ENCODE measurements around the gene MEIS3.
A peak's percentile ranks its signal among the peaks of the same experiment; 100 is the strongest.
"Not testable (repeated sequence)": the region's sequence is repeated elsewhere in the genome, so short reads cannot be mapped to it uniquely, and the experiment has no call there.

MEIS3 gene

DNA sequence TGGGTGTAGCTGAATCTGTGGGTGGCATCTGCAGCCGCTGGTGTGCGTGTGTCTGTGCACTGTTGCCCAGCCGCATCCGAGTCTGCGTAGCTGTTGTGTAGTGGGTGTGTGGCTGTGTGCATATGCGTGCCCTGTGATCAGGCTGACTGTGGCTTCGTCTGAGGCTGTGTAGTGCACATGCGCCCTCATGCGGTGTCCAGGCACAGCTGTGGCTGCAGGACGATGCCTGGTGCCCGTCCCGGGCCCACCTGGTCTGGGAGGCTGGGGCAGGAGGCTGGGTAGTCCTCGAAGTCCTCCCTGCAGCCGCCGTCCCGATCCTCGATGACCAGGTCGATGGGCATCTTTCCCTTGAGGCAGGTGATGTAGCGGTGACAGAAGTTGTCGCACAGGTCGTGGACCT is 4.9 kb downstream of the MEIS3 start:
- DNase-seq, result no peak

DNA sequence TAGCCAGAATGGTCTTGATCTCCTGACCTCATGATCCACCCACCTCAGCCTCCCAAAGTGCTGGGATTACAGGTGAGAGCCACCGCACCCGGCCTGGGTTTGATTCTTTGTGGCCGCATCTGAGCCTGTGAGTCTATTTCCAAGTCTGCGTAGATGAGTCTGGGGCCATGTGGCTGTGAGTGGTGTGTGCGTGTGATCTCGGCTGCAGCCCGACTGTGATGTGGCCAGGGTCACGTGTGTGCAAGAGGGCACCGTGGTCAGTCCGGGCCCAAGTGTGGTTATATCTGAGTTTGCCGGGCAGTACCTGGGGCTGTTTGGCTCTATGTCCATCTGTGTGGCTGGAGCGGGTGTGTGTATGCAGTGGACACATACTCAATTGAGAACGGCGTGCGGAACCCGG is 5.4 kb downstream of the MEIS3 start:
- DNase-seq, result no peak

DNA sequence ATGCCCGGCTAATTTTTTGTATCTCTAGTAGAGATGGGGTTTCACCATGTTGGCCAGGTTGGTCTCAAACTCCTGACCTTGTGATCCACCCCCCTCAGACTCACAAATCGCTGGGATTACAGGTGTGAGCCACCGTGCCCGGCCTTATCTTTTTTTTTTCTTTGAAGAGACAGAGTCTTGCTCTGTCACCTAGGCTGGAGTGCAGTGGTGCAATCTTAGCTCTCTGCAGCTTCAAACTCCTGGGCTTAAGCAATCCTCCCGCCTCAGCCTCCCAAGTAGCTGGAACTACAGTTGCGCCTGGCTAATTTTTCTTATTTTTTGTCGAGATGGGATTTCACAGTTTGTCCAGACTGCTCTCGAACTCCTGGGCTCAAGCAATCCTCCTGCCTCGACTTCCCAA is 7.6 kb downstream of the MEIS3 start:
- DNase-seq, result not testable (repeated sequence)

DNA sequence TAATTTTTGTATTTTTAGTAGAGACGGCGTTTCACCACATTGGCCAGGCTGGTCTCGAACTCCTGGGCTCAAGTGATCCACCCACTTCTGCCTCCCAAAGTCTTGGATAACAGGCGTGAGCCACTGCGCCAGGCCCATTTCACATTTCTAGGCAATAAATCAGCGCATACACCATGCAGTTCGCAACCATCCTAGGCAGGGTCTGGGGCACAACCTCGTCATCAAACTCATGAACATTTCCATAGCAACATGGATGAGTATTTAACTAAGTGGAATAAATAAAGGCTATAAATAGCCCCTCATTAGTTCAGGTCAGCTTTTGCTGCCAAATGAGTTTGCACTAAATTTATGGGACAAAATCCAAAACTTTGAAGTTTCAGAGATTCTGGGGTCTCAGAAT is 8.2 kb downstream of the MEIS3 start:
- DNase-seq, result peak in 1 of 2 experiments; percentile 17

DNA sequence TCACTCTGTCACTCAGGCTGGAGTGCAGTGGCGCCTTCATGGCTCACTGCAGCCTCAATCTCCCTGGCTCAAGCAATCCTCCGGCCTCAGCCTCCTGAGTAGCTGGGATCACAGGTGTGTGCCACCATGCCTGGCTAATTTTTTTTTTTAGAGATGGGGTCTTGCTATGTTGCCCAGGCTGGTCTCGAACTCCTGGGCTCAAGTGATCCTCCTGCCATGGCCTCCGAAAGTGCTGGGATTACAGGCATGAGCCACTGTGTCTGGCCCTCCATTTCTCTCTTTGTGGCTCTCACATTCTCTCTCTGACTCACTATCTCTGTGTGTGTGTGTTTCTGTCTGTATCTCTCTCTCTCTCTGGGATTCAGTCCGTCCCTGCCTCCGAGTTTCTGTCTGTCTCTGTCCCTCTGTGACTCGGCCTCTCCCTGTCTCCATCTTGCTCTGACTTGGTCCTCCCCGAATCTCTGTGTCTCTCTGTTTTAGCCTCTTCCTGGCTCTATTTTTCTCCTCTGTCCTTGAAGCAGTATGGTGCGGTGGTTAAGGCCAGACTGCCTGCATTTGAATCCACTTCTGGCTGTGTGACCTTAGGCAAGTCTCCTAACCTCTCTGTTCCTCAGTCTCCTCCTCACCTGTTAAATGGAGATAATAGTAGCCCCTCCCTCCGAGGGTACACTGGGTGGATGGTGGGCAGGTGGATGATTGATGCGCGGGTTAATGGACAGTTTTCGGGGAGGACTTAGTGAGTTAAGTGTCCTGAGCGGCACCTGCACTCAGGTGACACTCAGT is 11.0 kb downstream of the MEIS3 start:
- DNase-seq, result no peak

DNA sequence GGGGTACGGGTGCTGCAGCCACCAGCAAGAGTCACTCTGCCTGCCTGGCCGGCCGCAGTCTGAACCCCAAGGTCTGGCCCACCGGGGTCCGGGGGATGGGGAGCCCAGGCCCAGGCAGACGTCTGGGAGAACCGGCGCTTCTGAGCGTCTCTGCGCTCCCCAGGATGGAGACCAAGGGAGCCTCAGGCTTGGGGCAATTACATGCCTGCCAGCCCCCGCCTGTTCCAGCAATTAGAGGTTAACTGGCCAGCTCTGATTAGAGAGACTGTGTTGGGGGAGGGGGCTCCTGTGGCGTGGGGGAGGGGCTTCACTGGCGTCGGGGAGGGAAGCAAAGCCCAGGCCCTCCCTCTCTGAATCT is 11.9 kb downstream of the MEIS3 start:
- no peak for DNase-seq

DNA sequence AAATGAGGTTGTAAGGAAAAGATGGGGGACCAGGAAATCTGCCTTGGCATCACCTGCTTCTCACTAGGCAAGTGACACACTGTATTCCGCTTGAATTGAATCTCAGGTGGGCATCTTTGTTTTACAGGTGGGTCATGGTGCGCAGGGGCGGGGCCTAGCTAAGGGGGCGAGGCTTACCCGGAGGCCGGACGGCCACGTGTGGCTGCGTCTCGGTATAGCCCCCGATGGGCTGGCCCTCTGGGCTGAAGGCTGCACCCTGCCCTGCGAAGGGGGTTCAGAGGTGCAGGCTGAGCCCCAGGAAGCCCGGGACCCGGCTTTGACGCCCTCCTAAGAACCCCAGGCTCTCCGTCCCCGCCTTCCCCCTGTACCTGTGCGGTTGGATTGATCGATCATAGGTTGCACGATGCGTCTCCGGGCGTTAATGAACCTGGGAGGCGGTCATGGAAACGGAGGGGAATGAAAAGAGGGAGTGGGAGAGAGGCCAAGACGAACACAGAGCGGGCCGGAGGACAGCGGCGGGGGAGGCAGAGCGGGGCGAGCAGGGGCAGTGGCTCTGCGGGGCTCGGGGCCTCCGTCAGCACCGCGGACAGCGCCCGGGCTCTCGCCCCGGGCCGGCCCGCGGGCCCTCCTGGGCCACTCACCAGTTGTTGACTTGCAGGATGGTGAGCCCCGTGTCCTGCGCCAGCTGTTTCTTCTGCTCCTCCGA is 12.5 kb downstream of the MEIS3 start:
- DNase-seq, result no peak

DNA sequence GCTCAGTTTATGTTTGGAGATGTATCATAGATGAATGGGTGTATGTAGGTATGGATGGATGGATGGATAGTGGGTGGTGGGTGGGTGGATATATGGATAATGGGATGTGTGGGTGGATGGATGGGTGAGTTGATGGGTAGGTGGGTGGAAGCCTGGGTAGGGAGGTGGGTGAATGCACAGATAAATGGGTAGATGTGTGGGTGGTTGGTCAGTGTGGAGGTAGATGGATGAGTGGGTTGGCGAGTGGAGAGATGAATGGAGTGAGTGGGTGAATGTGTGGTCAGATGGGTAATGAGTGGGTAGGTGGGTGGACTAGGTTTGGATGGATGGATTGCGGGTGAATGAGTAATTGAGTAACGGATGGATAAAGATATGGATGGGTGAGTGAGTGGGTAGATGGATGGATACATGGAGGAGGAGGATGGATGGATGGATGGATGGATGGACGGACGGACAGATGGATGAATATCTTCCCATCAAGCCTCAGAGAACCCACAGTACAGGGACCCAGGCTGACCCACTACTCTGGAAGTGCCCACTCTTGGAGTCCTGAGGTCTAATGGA is 13.4 kb downstream of the MEIS3 start:
- DNase-seq, result no peak

DNA sequence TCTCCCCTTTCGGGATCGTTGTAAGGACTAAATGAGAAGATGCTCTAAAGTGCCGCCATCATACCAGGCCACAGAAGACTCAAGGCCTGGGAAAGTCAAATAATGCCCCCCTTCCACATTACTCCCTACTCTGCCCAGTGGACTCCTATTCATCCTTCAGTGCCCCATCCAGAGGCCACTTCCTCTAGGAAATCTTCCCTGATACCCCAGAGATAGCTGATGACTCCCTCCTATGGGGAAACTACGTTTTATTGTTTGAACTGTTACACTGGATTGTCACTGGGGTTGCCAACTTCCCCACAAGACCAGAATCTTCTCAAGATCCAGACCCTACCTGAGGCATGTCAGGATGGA is 14.2 kb downstream of the MEIS3 start:
- DNase-seq, result no peak

DNA sequence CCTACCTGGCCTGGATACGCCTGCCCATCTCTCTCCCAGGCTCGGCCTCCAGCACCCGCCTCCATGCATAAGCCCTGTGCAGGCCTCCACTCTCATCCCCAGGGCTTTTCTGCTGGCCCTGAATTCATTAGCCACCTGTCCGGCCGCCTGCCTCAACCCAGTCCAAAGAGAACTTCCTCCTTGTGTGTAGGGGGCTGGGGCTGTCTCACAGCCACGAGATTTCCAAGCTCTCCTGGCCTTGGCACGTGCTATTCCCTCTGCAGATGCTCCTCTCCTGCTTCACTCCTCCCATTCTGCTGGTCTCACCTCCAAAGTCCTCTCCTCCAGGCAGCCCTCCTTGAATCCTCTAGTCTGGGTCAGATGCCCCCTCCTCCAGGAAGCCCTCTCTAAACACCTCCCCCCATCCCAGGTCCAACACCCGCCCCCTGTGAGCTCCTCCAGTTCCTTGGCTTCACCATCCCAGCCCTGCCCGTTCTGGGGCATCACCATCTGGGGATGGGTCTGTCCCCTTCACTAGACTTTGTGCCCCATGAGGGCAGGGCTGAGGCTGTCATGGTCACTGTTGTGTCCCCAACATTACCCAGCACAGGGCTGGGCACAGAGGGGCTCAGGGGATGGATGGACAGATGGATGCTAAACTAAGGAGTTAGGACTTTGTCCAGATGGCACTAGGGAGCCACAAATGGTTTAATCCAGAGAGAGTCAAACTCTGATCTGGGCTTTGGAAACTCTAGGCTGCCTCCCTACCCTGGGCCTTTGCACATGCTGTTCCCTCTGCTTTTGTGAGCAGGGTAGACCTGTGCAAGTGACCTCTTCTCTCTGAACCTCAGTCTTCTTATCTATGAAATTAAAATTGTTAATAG is 14.8 kb downstream of the MEIS3 start:
- no peak for DNase-seq

DNA sequence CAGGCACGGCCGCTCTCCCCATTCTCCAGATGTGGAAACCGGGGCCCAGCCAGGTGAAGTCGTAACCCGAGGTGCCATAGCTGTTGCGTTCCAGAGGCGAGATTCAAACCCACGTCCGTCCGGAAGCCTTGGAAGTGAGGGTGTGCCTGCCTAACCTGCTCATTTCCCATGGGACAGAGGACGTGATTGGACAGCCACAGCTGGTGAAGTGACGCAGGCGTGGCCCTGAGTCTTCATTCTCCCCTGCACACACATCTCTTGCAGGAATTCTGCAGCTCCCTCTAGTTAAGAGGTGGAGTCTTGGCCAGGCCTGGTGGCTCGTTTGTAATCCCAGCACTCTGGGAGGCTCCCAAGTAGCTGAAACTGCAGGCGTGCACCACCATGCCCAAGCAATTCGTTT is 16.8 kb downstream of the MEIS3 start:
- DNase-seq, result no peak

DNA sequence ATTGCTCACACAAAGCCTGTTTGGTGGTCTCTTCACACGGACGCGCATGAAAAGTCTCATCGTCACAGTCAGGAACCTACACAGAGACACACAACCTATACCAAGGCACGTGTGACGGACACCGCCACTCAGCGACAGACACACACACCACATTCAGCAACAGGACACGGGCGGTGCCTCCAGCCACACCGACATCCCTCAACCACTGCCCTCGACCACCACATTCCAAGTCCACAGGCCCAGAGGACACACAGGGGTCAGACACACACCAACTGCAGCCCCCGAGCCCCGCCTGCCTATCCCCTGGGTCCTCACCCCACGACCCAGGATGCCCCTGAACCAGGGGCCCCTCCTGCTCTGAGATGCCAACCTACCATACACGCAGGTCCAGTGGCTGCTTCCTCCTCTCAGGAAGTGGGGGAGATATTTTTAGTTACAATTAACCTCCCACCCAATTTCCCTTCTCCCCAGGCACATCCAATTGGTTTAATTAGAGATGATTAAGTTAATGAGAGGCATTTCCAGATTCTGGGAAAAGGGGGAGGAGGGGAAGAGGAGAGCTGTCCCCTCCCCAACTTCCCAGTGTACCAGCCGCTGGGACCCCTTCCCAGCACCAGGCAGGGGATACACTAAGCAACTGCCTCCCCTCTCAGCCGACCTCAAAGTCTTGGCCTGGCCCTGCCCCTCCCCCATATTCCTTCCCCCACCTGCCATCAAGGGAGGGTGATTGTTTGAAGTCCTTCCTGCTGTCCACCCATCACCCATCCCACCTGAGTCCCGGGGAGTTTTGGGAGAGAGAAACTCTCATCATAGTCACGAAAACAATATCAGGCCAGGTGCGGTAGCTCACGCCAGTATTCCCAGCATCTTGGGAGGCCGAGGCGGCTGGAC is 20.4 kb downstream of the MEIS3 start:
- no peak for DNase-seq

DNA sequence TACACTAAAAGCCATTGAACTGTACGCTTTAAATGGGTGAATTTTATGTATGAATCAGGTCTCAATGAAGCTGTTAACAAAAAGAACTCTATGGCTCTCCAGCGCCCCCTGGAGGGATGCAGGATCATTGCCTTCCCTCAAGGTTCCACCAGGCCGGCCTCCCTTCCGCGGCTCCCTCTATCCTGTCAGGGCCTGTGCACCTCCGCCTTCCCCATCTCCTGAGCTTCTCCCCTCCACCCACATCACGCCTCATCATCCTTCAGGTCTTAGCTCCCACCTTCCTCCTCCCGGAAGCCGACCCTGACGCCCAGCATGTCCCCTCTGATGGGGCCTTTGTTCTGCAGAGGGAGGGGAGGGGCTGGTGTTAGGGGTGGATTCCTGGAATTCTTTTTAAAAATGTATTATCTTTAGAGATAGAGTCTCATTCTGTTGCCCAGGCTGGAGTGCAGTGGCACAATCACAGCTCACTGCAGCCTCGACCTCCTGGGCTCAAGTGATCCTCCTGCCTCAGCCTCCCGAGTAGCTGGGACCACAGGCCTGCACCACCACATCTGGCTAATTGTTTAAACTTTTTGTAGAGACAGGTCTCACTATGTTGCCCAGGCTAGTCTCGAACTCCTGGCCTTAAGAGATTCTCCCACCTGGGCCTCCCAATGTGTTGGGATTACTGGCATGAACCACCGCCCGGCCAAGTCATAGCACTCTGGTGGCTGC is 27.7 kb downstream of the MEIS3 start:
- peak; percentile 42 to 73 for DNase-seq

DNA sequence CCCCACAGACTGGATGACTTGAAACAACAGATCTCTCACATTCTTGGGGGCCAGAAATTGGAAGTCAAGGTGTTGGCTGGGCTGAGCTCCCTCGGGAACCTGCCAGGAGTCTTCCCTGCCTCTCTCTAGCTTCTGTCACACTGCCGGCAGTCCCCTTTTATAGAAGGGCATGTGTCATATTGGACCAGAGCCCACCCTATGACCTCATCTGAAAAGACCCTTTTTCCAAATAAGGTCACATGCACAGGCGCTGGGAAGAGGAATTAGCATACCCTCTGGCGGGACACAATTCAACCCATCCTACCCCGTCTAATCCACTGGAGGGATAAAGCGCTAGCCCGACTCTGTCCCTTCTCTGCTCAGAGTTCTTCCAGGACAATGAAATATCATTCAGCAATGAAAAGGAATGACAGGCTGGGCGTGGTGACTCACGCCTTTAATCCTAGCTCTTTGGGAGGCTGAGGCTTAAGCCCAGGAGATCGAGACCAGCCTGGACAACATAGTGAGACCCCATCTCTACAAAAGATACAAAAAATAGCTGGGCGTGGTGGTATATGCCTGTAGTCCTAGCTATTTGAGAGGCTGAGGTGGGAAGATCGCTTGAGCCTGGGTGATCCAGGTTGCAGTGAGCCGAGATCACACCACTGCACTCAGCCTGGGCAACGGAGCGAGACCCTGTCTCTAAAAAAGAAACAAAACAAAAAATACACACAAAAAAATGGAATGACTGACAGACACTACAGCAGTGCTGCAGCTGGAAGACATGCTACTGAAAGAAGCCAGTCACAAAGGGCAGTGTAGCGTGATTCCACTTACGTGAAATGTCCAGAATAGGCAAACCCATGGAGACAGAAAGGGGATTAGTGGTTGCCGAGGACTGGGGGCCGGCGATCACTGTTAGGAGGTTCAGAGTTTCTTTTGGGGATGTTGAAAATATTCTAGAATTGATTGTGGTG is 28.5 kb downstream of the MEIS3 start:
- DNase-seq, result peak; percentile 10 to 40

DNA sequence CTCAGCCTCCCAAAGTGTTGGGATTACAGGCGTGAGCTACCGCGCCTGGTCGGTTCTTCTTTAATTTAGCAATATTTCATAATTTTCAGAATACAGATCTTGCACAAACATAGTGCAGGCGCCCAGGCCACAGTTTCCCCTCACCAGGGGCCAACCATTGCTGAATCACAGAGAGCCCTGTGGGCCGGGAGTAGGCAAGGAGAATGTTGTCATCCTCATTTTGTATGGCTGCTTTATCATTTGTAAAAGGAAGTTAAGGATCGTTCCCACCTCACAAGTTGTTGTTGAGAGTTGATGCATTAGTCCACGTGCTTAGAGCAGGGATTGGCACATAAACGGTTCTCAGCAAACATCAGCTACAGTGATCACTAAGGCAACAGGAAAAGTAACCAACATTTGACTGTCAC is 30.2 kb downstream of the MEIS3 start:
- no peak for DNase-seq

DNA sequence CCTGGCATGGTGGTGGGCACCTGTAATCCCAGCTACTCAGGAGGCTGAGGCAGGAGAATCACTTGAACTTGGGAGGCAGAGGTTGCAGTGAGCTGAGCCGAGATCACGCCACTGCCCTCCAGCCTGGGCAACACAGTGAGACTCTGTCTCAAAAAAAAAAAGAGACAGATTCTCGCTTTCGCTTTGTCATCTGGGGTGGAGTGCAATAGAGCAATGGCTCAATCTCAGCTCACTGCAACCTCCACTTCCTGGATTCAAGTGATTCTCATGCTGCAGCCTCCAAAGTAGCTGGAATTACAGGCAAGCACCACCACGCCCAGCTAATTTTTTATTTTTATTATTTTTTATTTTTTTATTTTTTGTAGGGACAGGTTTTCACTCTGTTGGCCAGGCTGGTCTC is 30.6 kb downstream of the MEIS3 start:
- DNase-seq, result not testable (repeated sequence)

DNA sequence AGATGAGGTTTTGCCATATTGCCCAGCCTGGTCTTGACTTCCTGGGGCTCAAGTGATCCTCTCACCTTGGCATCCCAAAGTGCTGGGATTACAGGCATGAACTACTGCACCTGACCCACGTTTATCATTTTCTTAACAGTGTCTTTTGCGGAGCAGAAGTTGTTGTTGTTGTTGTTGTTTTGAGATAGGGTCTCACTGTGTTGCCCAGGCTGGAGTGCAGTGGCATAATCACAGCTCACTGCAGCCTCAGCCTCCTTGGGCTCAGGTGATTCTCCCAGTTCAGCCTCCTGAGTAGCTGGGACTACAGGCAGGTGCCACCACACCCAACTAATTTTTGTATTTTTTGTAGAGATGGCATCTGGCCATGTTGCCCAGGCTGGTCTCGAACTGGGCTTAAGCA is 31.7 kb downstream of the MEIS3 start:
- DNase-seq, result not testable (repeated sequence)

DNA sequence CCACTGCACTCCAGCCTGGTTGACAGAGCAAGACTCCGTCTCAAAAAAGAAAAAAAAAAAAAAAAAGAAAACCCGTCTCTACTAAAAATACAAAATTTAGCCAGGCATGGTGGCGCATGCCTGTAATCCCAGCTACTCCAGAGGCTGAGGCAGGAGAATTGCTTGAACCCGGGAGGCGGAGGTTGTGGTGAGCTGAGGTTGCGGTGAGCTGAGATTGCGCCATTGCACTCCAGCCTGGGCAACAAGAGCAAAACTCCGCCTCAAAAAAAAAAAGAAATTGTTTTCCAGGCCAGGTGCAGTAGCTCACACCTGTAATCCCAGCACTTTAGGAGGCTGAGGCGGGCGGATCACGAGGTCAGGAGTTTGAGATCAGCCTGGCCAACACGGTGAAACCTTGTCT is 32.7 kb downstream of the MEIS3 start:
- DNase-seq, result not testable (repeated sequence)

DNA sequence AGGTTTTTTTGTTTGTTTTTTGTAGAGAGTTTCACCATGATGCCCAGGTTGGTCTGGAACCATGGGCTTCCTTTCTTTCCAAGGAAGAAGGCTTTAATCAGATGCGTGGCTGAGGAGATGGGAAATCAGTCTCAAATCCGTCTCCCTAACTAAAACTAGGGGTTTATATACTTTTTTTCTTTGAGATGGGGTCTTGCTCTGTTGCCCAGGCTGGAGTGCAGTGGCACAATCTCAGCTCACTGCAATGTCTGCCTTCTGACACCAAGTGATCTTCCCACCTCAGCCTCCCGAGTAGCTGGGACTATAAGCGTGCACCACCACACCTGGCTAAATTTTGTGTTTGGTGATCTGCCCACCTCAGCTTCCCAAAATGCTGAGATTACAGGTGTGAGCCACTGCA is 34.8 kb downstream of the MEIS3 start:
- not testable (repeated sequence) for DNase-seq

DNA sequence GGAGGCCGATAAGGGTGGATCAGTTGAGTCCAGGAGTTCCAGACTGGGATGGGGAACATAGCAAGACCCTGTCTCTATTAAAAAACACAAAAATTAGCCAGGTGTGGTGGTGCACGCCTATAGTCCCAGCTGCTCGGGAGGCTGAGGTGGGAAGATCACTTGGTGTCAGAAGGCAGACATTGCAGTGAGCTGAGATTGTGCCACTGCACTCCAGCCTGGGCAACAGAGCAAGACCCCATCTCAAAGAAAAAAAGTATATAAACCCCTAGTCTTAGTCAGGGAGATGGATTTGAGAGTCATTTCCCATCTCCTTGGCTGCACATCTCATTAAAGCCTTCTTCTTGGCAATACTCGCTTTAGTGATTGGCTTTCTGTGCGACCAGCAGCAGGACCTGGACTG is 35.4 kb downstream of the MEIS3 start:
- DNase-seq, result not testable (repeated sequence)
